Right lobe of liver (tissue), 4 donors: ENCODE measurements around the gene EDC3.

Experiments used
- POLR2A ChIP-seq: fragments of 450-650 bp; IDR thresholded peaks from one replicate; pipeline ENCODE4 v1.6.1; 2017; ENCODE audit warnings: antibody characterized with exemption, mild to moderate bottlenecking
- TF ChIP-seq, protein P1 (sequence below), 4 donors: fragments of 200-600 bp in 3 of 4; fragments of 450-650 bp in 1 of 4; IDR thresholded peaks; one replicate each; pipeline versions ENCODE4 v1.5.1 to v1.8.0; 2016 to 2022; ENCODE audit warnings: antibody characterized with exemption in 4 of 4, mild to moderate bottlenecking in 2 of 4
- donor health status: DM: no; HTN: no; CAD: no.
- donor health status: DM: no; HTN: no; CAD: no.
- donor health status: DM: no; HTN: yes; CAD: no.

DNA sequence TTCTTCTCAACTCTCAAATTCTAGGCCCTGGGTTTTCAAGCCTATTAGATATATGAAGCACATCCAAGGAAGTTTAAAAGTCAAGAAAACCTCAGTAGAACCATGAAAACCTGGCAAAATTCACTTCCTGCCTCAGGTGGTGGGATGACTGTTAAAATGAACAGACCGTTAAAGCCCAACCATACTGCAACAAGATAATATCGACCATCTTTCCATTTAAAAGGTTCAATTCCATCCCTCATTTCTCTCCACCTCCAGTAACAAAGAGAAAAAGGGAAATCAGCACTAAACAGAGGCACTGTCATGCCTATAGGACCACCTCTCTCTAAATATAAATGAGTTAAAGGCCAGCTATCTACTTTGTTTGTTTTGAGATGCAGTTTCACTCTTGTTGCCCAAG, 31.2 kb downstream of the EDC3 start:
- TF ChIP-seq, protein P1, sequence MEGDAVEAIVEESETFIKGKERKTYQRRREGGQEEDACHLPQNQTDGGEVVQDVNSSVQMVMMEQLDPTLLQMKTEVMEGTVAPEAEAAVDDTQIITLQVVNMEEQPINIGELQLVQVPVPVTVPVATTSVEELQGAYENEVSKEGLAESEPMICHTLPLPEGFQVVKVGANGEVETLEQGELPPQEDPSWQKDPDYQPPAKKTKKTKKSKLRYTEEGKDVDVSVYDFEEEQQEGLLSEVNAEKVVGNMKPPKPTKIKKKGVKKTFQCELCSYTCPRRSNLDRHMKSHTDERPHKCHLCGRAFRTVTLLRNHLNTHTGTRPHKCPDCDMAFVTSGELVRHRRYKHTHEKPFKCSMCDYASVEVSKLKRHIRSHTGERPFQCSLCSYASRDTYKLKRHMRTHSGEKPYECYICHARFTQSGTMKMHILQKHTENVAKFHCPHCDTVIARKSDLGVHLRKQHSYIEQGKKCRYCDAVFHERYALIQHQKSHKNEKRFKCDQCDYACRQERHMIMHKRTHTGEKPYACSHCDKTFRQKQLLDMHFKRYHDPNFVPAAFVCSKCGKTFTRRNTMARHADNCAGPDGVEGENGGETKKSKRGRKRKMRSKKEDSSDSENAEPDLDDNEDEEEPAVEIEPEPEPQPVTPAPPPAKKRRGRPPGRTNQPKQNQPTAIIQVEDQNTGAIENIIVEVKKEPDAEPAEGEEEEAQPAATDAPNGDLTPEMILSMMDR (IDR thresholded peaks at IDR 0.05), result no peak
- TF ChIP-seq POLR2A, result no peak
